Muscle of leg (tissue), 11 donors: ENCODE measurements around the gene RUFY1. TPM values are rescaled to one million over a fixed set of nuclear protein-coding genes. Genes with fewer than 3 reads are reported as not detected.

Experiments
- DNase-seq: peaks from one replicate; pipeline ENCODE4 v3.0.0; 2013
- H3K27ac ChIP-seq: one replicate; pipeline ENCODE4 v1.5.1; 2013; ENCODE audit warnings: mild to moderate bottlenecking, low read length, control low read depth
- H3K27me3 ChIP-seq: one replicate; pipeline ENCODE4 v1.6.1; 2013; ENCODE audit warnings: low read length; ENCODE audit not compliant: control insufficient read depth, insufficient read depth
- H3K36me3 ChIP-seq: one replicate; pipeline ENCODE4 v1.6.1; 2013; ENCODE audit warnings: low read length; ENCODE audit not compliant: control insufficient read depth, insufficient read depth
- H3K4me1 ChIP-seq: one replicate; pipeline ENCODE4 v1.6.1; 2013; ENCODE audit warnings: low read length; ENCODE audit not compliant: control insufficient read depth, insufficient read depth
- H3K4me3 ChIP-seq: one replicate; pipeline ENCODE4 v1.5.1; 2013; ENCODE audit warnings: low read length, control low read depth
- H3K9me3 ChIP-seq: replicated peaks from 2 replicates; pipeline ENCODE4 v1.6.1; 2013; ENCODE audit warnings: low read depth, low read length; ENCODE audit not compliant: control insufficient read depth
- WGBS: methylation state at CpG from one replicate; pipeline ENCODE4 v1.1.5; 2013; ENCODE audit warnings: missing lambda C conversion rate; ENCODE audit not compliant: insufficient coverage; 5-methylcytosine and 5-hydroxymethylcytosine counted together
- polyA plus RNA-seq, 8 donors: library from polyadenylated mRNA; unstranded; fragments of 120-200 nt; gene quantifications; one replicate each; pipeline versions ENCODE4 v1.2.1 to v1.2.3, GENCODE V29; 2013; ENCODE audit warnings: inconsistent platforms in 1 of 8, low replicate concordance in 1 of 8; ENCODE audit not compliant: insufficient read length in 8 of 8, insufficient read depth in 1 of 8
- total RNA-seq: library from RNA; stranded (reverse); fragments of 120-200 nt; gene quantifications from one replicate; pipeline ENCODE4 v1.2.4, GENCODE V29; 2013

Gene RUFY1
- total and polyA plus RNA-seq, 9 donors = 30.9 to 41.0 (median 35.8) TPM

DNA sequence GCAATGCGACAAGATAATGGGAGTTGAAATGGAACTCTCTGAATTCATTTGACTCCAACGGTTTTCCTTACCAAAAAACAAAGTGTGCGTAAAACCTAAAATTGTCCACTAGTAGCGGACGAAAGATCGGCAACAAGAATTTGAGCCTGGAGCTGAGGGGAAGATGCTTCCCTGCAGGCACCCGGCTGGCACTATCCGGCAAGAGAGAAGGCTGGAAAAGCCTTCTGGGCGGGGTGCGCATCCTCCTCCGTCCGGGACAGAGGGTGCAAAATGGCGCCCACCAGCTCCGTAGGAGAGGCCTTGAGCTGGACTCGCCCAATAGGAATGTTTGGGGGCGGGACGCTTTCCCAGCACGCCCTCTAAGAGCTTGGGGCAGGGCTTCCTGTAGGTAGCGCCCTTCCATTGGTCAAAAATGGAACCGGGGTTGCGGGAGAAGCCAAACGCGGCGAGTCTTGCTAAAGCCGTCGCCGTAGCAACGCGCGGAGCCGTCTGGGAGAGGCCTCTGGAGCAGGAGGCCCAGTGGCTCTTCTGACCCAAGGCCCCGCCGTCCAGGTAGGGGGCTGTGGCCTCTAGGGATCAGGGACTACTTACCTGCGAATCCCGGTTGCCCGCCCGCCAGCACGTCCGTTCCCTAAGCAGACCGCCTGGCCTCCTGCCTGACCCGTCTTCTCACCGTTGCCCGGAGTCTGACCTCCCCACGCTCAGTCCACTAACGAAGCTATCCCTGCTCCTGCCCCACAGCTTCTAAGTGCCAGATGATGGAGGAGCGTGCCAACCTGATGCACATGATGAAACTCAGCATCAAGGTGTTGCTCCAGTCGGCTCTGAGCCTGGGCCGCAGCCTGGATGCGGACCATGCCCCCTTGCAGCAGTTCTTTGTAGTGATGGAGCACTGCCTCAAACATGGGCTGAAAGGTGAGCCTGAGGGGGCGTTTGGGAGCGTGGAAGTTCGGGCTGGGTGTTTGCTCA is 9.2 kb downstream of the RUFY1 start:
- peaks cover 28% of the 10 kb centered on the region for H3K36me3 ChIP-seq
- 3% methylated on average over 48 of the region's 52 CpGs for WGBS
- peak overlapping the region; percentile 48 for H3K4me3 ChIP-seq
- H3K9me3 ChIP-seq = no peaks in the 10 kb centered on the region
- peak; percentile 100 for DNase-seq
- H3K27me3 ChIP-seq = no peaks in the 10 kb centered on the region
- H3K4me1 ChIP-seq = peaks cover 10% of the 10 kb centered on the region
- peak overlapping the region; percentile 93 for H3K27ac ChIP-seq

DNA sequence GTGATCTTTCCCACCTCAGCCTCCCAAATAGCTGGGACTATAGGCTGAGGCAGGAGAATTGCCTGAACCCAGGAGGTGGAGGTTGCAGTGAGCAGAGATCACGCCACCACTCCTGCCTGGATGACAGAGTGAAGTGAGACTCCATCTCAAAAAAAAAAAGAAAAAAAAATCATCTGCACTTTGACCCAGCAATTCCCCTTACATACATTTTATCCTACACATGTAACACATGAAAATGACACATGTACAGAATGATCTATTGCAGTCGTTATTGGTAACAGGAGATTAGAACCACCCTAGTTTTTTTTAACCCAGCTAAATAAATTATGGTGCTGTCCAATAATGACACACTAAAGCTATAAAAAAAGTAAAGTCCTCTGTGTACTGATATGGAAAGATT is 14.2 kb downstream of the RUFY1 start:
- Histone ChIP-seq H3K36me3 (peaks cover 58% of the 10 kb centered on the region), H3K27ac (no peak overlapping the region), H3K27me3 (no peaks in the 10 kb centered on the region), H3K4me3 (no peak overlapping the region), H3K9me3 (no peaks in the 10 kb centered on the region), H3K4me1 (peaks cover 5% of the 10 kb centered on the region)
- no CpG with 5 or more reads among the region's 2 CpGs for WGBS
- no peak for DNase-seq

DNA sequence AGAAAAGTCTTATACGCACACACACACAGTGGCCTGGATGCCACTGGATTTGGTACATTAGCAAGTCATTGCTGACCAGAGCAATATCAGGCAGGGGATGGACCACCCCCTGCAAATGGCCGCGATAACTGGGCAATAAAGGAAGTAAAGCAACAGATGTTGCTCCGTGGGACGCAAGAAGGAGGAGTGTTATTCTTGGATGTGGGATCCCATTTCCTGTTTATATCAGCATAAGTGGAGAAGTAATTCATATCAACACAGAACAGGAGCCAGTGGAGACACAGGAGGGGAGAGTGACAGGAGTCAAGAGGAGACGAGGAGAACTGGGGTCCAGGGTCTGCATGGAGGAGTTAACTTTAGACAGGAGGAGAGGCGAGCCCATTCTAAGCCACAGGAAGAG is 18.4 kb downstream of the RUFY1 start:
- H3K9me3 ChIP-seq = no peaks in the 10 kb centered on the region
- WGBS = 74% methylated on average over 3 of the region's 7 CpGs
- no peak overlapping the region for H3K4me3 ChIP-seq
- peaks cover 55% of the 10 kb centered on the region for H3K36me3 ChIP-seq
- DNase-seq = peak; percentile 13
- no peaks in the 10 kb centered on the region for H3K27me3 ChIP-seq
- H3K27ac ChIP-seq = no peak overlapping the region
- H3K4me1 ChIP-seq = no peaks in the 10 kb centered on the region

- no peaks in the 10 kb centered on the region for H3K27me3 ChIP-seq
- peaks cover 47% of the 10 kb centered on the region for H3K36me3 ChIP-seq
- no peak for DNase-seq
- WGBS = 88% methylated on average over 4 of the region's 8 CpGs
- H3K4me1 ChIP-seq = no peaks in the 10 kb centered on the region
- no peak overlapping the region for H3K27ac ChIP-seq
- no peak overlapping the region for H3K4me3 ChIP-seq
- H3K9me3 ChIP-seq = no peaks in the 10 kb centered on the region
These were observed 22.0 kb downstream of the RUFY1 start for GRCh38 chr5:179572386-179572785.

DNA sequence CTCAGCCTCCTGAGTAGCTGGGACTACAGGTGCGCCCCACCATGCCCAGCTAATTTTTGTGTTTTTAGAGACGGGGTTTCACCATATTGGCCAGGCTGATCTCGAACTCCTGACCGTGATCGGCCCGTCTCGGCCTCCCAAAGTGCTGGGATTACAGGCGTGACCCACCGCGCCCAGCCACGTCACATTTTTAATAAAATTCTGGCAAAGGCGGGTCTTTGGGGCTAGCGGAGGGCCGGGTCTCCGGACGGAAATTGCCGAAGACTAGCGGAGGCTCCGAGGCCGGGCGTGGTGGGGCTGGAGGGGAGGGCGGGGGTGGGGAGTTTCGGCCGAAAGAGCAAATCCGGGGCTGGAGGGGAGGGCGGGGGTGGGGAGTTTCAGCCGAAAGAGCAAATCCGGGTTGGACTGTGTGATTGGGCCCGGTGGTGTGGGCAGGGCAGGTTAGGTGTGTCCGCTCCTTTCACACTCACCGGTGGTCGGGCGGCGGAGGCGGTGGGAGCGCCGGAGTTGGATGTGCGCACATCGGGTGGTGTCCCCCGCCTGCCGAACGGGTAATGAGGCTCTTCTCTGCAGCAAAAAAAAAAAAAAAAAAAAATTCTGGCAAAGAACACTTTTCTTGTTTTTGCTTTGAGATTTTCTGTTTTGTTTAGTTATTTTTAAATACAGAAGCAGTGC is 27.1 kb downstream of the RUFY1 start:
- WGBS = 98% methylated on average over 28 of the region's 42 CpGs
- H3K27ac ChIP-seq = no peak overlapping the region
- DNase-seq = no peak
- peaks cover 30% of the 10 kb centered on the region for H3K36me3 ChIP-seq
- H3K27me3 ChIP-seq = no peaks in the 10 kb centered on the region
- H3K4me3 ChIP-seq = no peak overlapping the region
- no peaks in the 10 kb centered on the region for H3K4me1 ChIP-seq
- H3K9me3 ChIP-seq = no peaks in the 10 kb centered on the region

DNA sequence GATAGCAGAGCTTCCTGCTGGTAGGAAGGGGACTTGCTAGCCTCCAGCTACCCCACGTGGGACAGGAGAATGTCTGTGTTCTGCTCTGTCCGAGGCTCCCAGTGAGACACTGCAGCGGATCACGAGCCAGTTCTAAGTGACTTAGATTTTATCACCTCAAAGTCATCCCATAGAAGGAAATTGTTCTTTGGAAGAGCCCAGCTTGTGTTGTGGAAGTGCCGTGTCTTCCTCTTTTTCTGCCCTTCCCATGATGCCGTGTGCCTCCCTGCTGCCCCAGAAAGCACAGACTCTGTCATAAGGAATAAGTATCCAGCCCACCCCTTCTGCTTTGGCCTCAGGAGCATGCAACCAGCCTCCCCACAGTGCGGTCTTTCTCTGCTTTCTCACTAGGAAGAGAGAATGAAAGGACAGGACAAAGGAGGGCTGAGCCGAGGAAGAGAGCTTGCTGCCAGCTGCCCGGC is 35.6 kb downstream of the RUFY1 start:
- no peaks in the 10 kb centered on the region for H3K9me3 ChIP-seq
- no peak for DNase-seq
- no peak overlapping the region for H3K4me3 ChIP-seq
- no peak overlapping the region for H3K27ac ChIP-seq
- 53% methylated on average over 2 of the region's 9 CpGs for WGBS
- no peaks in the 10 kb centered on the region for H3K27me3 ChIP-seq
- no peaks in the 10 kb centered on the region for H3K4me1 ChIP-seq
- H3K36me3 ChIP-seq = peaks cover 65% of the 10 kb centered on the region

DNA sequence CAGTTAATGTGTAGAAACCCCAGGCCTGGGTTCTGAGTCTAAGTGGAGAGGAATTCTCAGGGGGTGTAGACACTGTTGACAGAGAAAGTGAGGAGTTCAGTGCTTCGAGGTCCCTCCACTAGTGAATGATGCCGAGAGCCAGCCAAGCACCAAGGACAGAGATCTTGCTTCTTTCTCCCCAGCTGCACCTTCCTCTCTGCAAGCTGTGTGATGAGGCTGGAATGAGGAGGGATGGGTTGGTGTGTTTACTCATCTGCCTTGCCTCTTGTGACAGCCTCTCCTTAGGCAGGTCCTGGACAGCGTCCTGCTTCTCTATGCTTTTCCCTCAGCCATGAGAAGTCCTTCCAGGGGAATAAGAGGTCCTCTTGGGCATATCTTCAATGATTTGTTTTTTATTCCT is 37.8 kb downstream of the RUFY1 start:
- no peaks in the 10 kb centered on the region for H3K27me3 ChIP-seq
- H3K9me3 ChIP-seq = no peaks in the 10 kb centered on the region
- no CpG with 5 or more reads among the region's 3 CpGs for WGBS
- no peak for DNase-seq
- no peaks in the 10 kb centered on the region for H3K4me1 ChIP-seq
- no peak overlapping the region for H3K27ac ChIP-seq
- no peak overlapping the region for H3K4me3 ChIP-seq
- peaks cover 60% of the 10 kb centered on the region for H3K36me3 ChIP-seq

GRCh38 chr5:179595916-179596315 is 45.6 kb downstream of the RUFY1 start:
- DNase-seq = no peak
- Histone ChIP-seq H3K27ac (no peak overlapping the region), H3K36me3 (peaks cover 81% of the 10 kb centered on the region), H3K27me3 (no peaks in the 10 kb centered on the region), H3K4me3 (no peak overlapping the region), H3K4me1 (no peaks in the 10 kb centered on the region), H3K9me3 (no peaks in the 10 kb centered on the region)
- WGBS = 94% methylated on average over 3 of the region's 6 CpGs

DNA sequence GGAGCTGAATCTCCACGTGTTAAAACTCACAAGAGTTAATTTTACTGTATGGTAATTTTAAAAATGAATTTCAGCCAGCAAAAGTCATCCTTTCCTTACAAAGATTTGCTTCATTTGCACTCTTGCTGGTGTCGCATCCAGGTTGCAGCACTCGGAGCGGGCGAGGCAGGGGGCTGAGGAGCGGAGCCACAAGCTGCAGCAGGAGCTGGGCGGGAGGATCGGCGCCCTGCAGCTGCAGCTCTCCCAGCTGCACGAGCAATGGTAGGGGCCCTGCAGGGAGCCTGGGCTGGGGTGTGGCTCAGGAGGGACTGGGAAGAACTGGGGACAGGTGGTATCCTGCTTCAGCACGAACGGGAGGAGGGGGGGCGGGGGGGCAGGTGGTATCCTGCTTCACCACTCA is 46.1 kb downstream of the RUFY1 start:
- peaks cover 85% of the 10 kb centered on the region for H3K36me3 ChIP-seq
- DNase-seq = no peak
- H3K4me3 ChIP-seq = no peak overlapping the region
- H3K27me3 ChIP-seq = no peaks in the 10 kb centered on the region
- no peak overlapping the region for H3K27ac ChIP-seq
- H3K9me3 ChIP-seq = no peaks in the 10 kb centered on the region
- no peaks in the 10 kb centered on the region for H3K4me1 ChIP-seq
- WGBS = 92% methylated on average over 9 of the region's 13 CpGs

DNA sequence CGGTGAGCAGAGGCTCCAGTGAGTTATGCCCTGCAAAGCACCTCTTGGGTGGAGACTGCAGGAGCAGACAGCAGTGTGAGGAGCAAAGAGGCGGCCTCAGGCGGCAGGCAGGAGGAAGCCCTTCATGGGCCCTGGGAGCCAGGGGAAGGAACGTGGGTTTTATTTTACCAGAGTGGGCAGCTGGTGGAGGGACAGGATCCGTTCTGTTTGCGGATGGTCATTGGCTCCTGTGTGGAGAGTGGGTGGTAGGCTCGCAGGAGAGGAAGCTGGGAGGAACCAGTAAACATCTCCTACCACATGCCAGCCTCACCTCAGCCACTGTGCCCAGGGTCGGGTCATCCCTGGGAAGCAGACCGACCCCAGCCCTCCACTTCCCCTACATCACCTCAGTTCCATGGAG is 48.7 kb downstream of the RUFY1 start:
- 95% methylated on average over 4 of the region's 9 CpGs for WGBS
- no peak for DNase-seq
- Histone ChIP-seq H3K4me1 (no peaks in the 10 kb centered on the region), H3K27ac (no peak overlapping the region), H3K36me3 (peaks cover 83% of the 10 kb centered on the region), H3K9me3 (no peaks in the 10 kb centered on the region), H3K4me3 (no peak overlapping the region), H3K27me3 (no peaks in the 10 kb centered on the region)
